GM12878 (cell line): Measurements from ENCODE around the gene SORCS2. TPM values are rescaled to one million over a fixed set of nuclear protein-coding genes. Genes with fewer than 3 reads are reported as not detected.

Experiments
- ATAC-seq: fragments of 200-7000 bp; cut with Tn5 transposase; 3 replicates; pipeline ENCODE4 v1.9.1; 2020; ENCODE audit warnings: mild to moderate bottlenecking, moderate library complexity
- BruUV-seq: library from RNA; stranded (reverse); fragments of 400-500 nt; replicated peaks from 2 replicates; lab custom pipeline; 2021; lab: Mats Ljungman, UMichigan
- CTCF ChIA-PET: fragments of 300-600 bp; sonication (Branson Sonifier 250); formaldehyde crosslinking; extraction: SDS; loops from one replicate; lab custom pipeline; 2021; ENCODE audit warnings: inconsistent platforms; lab: Yijun Ruan, JAX
- POLR2A ChIA-PET: fragments of 350-600 bp; formaldehyde crosslinking; extraction: SDS; loops from one replicate; lab custom pipeline; 2021; ENCODE audit warnings: inconsistent platforms; lab: Charles Lee
- RAD21 ChIA-PET: fragments of 300-600 bp; sonication (Branson Sonifier 250); formaldehyde crosslinking; loops from one replicate; lab custom pipeline; 2023; ENCODE audit warnings: antibody characterized with exemption; ENCODE audit not compliant: unreplicated experiment; lab: Charles Lee
- SMC1A ChIA-PET: fragments of 300-600 bp; sonication (Branson Sonifier 250); formaldehyde crosslinking; loops from one replicate; lab custom pipeline; 2023; ENCODE audit not compliant: unreplicated experiment, uncharacterized antibody; lab: Charles Lee
- DNase-seq: peaks from one replicate; pipeline ENCODE4 v3.0.0-alpha.2; 2011; ENCODE audit warnings: low read depth, low spot score
- FAIRE-seq: peaks from 3 replicates; lab custom pipeline; 2011; peaks lifted over from hg19 to GRCh38; lab: Jason Lieb, UNC
- H2AFZ ChIP-seq: 2 replicates; pipeline ENCODE4 v1.6.0; 2011; ENCODE audit warnings: low read depth, low read length, control low read depth; ENCODE audit not compliant: control insufficient read depth
- H3K27ac ChIP-seq: 2 replicates; pipeline ENCODE4 v1.5.1; 2011; ENCODE audit warnings: control low read depth; ENCODE audit not compliant: control insufficient read depth, insufficient read depth
- H3K27me3 ChIP-seq, 2 experiments: replicated peaks in 1 of 2; 2 replicates each; pipeline versions ENCODE4 v1.6.0 to v1.6.1; 2011; ENCODE audit warnings: low read length in 1 of 2; ENCODE audit not compliant: control insufficient read depth in 2 of 2, insufficient read depth in 2 of 2
- H3K36me3 ChIP-seq, 2 experiments: 2 replicates each; pipeline ENCODE4 v1.5.1; 2011; ENCODE audit warnings: low read length in 1 of 2; ENCODE audit not compliant: control insufficient read depth in 2 of 2, insufficient read depth in 2 of 2
- H3K4me1 ChIP-seq: 2 replicates; pipeline ENCODE4 v1.6.1; 2011; ENCODE audit warnings: mild to moderate bottlenecking, low read length, moderate library complexity, mixed read lengths; ENCODE audit not compliant: control insufficient read depth, insufficient read depth
- H3K4me2 ChIP-seq: 2 replicates; pipeline ENCODE4 v1.6.0; 2011; ENCODE audit warnings: control low read depth; ENCODE audit not compliant: control insufficient read depth, insufficient read depth
- H3K4me3 ChIP-seq: fragments of 200-600 bp; sonication (generic); 2 replicates; pipeline ENCODE4 v1.5.1; 2016
- H3K79me2 ChIP-seq: 2 replicates; pipeline ENCODE4 v1.6.0; 2011; ENCODE audit warnings: low read length; ENCODE audit not compliant: control insufficient read depth, insufficient read depth
- H3K9ac ChIP-seq: 2 replicates; pipeline ENCODE4 v1.8.0; 2011; ENCODE audit warnings: low read length, control low read depth, mixed read lengths; ENCODE audit not compliant: control insufficient read depth, insufficient read depth
- H3K9me3 ChIP-seq: replicated peaks from 3 replicates; pipeline ENCODE4 v1.5.1; 2011; ENCODE audit warnings: mild to moderate bottlenecking, low read length; ENCODE audit not compliant: control insufficient read depth, insufficient read depth
- H4K20me1 ChIP-seq: 2 replicates; pipeline ENCODE4 v1.6.0; 2011; ENCODE audit not compliant: control insufficient read depth, insufficient read depth
- ETV6 ChIP-seq, 2 experiments: fragments of 450-650 bp in 1 of 2; IDR thresholded peaks in 1 of 2; conservative IDR thresholded peaks in 1 of 2; 2 replicates each; pipeline ENCODE4 v1.6.1; 2014; ENCODE audit warnings: antibody characterized with exemption in 1 of 2, borderline replicate concordance in 1 of 2, low read depth in 1 of 2, mild to moderate bottlenecking in 1 of 2, moderate library complexity in 1 of 2
- IKZF2 ChIP-seq, 2 experiments: fragments of 450-650 bp; IDR thresholded peaks; 2 replicates each; pipeline ENCODE4 v1.6.1; 2017; ENCODE audit warnings: mild to moderate bottlenecking in 2 of 2, moderate library complexity in 2 of 2
- NRF1 ChIP-seq: conservative IDR thresholded peaks from 2 replicates; pipeline ENCODE4 v1.6.1; 2011; ENCODE audit warnings: mild to moderate bottlenecking, low read depth, low read length, improper control_type of control experiment
- PML ChIP-seq: IDR thresholded peaks from 2 replicates; pipeline ENCODE4 v1.6.1; 2012; ENCODE audit warnings: low read length, inconsistent platforms
- PRDM15 ChIP-seq: fragments of 450-650 bp; formaldehyde crosslinking; IDR thresholded peaks from 2 replicates; pipeline ENCODE4 v1.4.0; 2020; ENCODE audit warnings: mild to moderate bottlenecking, moderate library complexity
- REST ChIP-seq: IDR thresholded peaks from 2 replicates; pipeline ENCODE4 v1.6.1; 2012; ENCODE audit warnings: mild to moderate bottlenecking, low read depth, low read length
- TAF1 ChIP-seq: IDR thresholded peaks from 2 replicates; pipeline ENCODE4 v1.6.1; 2011; ENCODE audit warnings: mild to moderate bottlenecking, low read depth, low read length, borderline replicate concordance
- TCF7 ChIP-seq: IDR thresholded peaks from 2 replicates; pipeline ENCODE4 v1.6.1; 2014; ENCODE audit warnings: antibody characterized with exemption, borderline replicate concordance
- WRNIP1 ChIP-seq: IDR thresholded peaks from 2 replicates; pipeline ENCODE4 v1.6.1; 2011; ENCODE audit warnings: low read depth, low read length, improper control_type of control experiment, borderline replicate concordance
- ZBTB11 ChIP-seq: fragments of 450-650 bp; formaldehyde crosslinking; IDR thresholded peaks from 2 replicates; pipeline ENCODE4 v1.5.0; 2022; ENCODE audit warnings: mild to moderate bottlenecking, missing genetic modification characterization
- ZNF384 ChIP-seq: IDR thresholded peaks from 2 replicates; pipeline ENCODE4 v1.6.1; 2012; ENCODE audit warnings: low read depth, mild to moderate bottlenecking, low read length, improper control_type of control experiment, borderline replicate concordance
- WGBS: methylation state at CpG from one replicate; pipeline ENCODE4 v1.1.6; 2016; ENCODE audit warnings: low lambda C conversion rate; ENCODE audit not compliant: insufficient replicate concordance, insufficient coverage; ENCODE audit errors: missing lambda C conversion rate; 5-methylcytosine and 5-hydroxymethylcytosine counted together
- in situ Hi-C: fragments of 300-500 bp; cut with MboI; formaldehyde crosslinking; loops from 9 replicates; pipeline ENCODE4 v1.14.3; 2018; ENCODE audit warnings: mixed read lengths
- intact Hi-C: fragments of 100-400 bp; cut with micrococcal nuclease; formaldehyde crosslinking; loops from one replicate; pipeline ENCODE4 v1.14.2; 2022; ENCODE audit not compliant: unreplicated experiment
- polyA plus RNA-seq, 11 experiments: library from polyadenylated mRNA; depleted of rRNA in 4 of 11; unstranded in 6 of 11; stranded (reverse) in 5 of 11; fragments of >200 nt; fragmentation: Nextera tagmentation in 4 of 11; fragmentation: Illumina TruSeq in 1 of 11; extraction: Ambion mirVana in 4 of 11; extraction: Trizol in 1 of 11; gene quantifications; 1 replicate in 1 of 11; 2 replicates in 10 of 11; pipeline versions ENCODE4 v1.2.1 to v1.2.3, GENCODE V29; 2011 to 2016; ENCODE audit warnings: inconsistent platforms in 2 of 11, missing spikeins in 2 of 11, low read depth in 1 of 11
- total RNA-seq, 4 experiments: library from RNA; depleted of rRNA in 3 of 4; stranded (reverse); fragments of >200 nt in 3 of 4; fragmentation: Illumina TruSeq in 1 of 4; extraction: Trizol in 1 of 4; gene quantifications; 2 replicates each; pipeline versions ENCODE4 v1.2.1 to v1.2.3, GENCODE V29; 2013 to 2021

SORCS2 gene
- total and polyA plus RNA-seq, 10 of the 15 experiments (the other 5 are each of a cell fraction or from before 2014, with no cell fraction given) = 0.01 to 0.15 (median 0.05) TPM; not detected in 5

- RAD21 ChIA-PET = no interaction called here
- no peaks in the 10 kb centered on the region for H3K36me3 ChIP-seq
- no peaks in the 10 kb centered on the region for H3K79me2 ChIP-seq
- no TSS peak for BruUV-seq
- H2AFZ ChIP-seq = no peak overlapping the region
- POLR2A ChIA-PET = no interaction called here
- H3K4me1 ChIP-seq = no peaks in the 10 kb centered on the region
- H3K4me2 ChIP-seq = no peak overlapping the region
- no peak overlapping the region for H3K9ac ChIP-seq
- no peaks in the 10 kb centered on the region for H3K27me3 ChIP-seq
- SMC1A ChIA-PET = no interaction called here
- no peak overlapping the region for H3K4me3 ChIP-seq
- WGBS = 28% methylated on average over 1 of the region's 1 CpG
- no peaks in the 10 kb centered on the region for H4K20me1 ChIP-seq
- FAIRE-seq (no peak), ATAC-seq (no peak), DNase-seq (no peak)
- no peaks in the 10 kb centered on the region; the same call in 2 of the 3 replicates for H3K9me3 ChIP-seq
- in situ Hi-C loops = no loop called here
- intact Hi-C loops = no loop called here
- no peak overlapping the region for H3K27ac ChIP-seq
- CTCF ChIA-PET = no interaction called here
- no peak for TF ChIP-seq WRNIP1
- TF ChIP-seq PRDM15 (CRISPR knock-in tag) = no peak
- no peak for TF ChIP-seq ETV6 (conservative IDR thresholded peaks at IDR 0.05 in 1 of 2, IDR thresholded peaks at IDR 0.05 in 1 of 2; ENCODE audit: borderline replicate concordance in 1 of 2, low read depth in 1 of 2)
- TF ChIP-seq IKZF2 (IDR thresholded peaks at IDR 0.05) = no peak
- no peak for TF ChIP-seq REST
- no peak for TF ChIP-seq NRF1
- no peak for TF ChIP-seq ZBTB11 (CRISPR knock-in tag)
- no peak for TF ChIP-seq TCF7
- no peak for TF ChIP-seq ZNF384
- TF ChIP-seq PML = no peak
- TF ChIP-seq TAF1 = no peak
Measured at GRCh38 chr4:7614350-7614949, 422.1 kb downstream of the SORCS2 start.
